Panc1 (cell line): ENCODE results near the gene JAKMIP3. TPM values are rescaled to one million over a fixed set of nuclear protein-coding genes. Genes with fewer than 3 reads are reported as not detected.

Experiments used
- ATAC-seq: fragments of 200-7000 bp; cut with Tn5 transposase; 2 replicates; pipeline ENCODE4 v1.9.1; 2020; ENCODE audit warnings: mild to moderate bottlenecking, moderate library complexity
- BruUV-seq: library from RNA; stranded (reverse); fragments of 400-500 nt; replicated peaks from 2 replicates; lab custom pipeline; 2021; lab: Mats Ljungman, UMichigan
- CTCF ChIA-PET: fragments of 300-600 bp; sonication (Branson Sonifier 250); formaldehyde crosslinking; loops from one replicate; lab custom pipeline; 2022; ENCODE audit warnings: antibody characterized with exemption; lab: Charles Lee
- POLR2A ChIA-PET: fragments of 300-600 bp; sonication (Branson Sonifier 250); formaldehyde crosslinking; loops from one replicate; lab custom pipeline; 2022; ENCODE audit warnings: antibody characterized with exemption; lab: Charles Lee
- DNase-seq: peaks from one replicate; pipeline ENCODE4 v3.0.0-alpha.2; 2010; ENCODE audit warnings: low read depth, low spot score
- H3K27ac ChIP-seq: 2 replicates; pipeline ENCODE4 v1.5.1; 2011; ENCODE audit warnings: mild to moderate bottlenecking, low read length, inconsistent platforms
- H3K27me3 ChIP-seq: fragments of 200-500 bp; sonication (Bioruptor generic); 2 replicates; pipeline ENCODE4 v1.6.0; 2014; ENCODE audit warnings: low read length, inconsistent platforms; ENCODE audit not compliant: control insufficient read depth, insufficient read depth
- H3K36me3 ChIP-seq: fragments of 200-500 bp; sonication (Bioruptor generic); 2 replicates; pipeline ENCODE4 v1.5.1; 2014; ENCODE audit warnings: inconsistent platforms, mild to moderate bottlenecking, low read length, moderate library complexity; ENCODE audit not compliant: control insufficient read depth, insufficient read depth
- H3K4me1 ChIP-seq: 2 replicates; pipeline ENCODE4 v1.5.1; 2011; ENCODE audit warnings: inconsistent platforms, mild to moderate bottlenecking, low read length, moderate library complexity; ENCODE audit not compliant: control insufficient read depth, insufficient read depth
- H3K4me3 ChIP-seq, 2 experiments: 2 replicates each; pipeline ENCODE4 v1.5.1; 2011 to 2012; ENCODE audit warnings: low read depth in 2 of 2, low read length in 2 of 2, mild to moderate bottlenecking in 2 of 2, inconsistent platforms in 1 of 2, moderate library complexity in 1 of 2
- H3K9me3 ChIP-seq: fragments of 200-500 bp; sonication (Bioruptor generic); 2 replicates; pipeline ENCODE4 v1.5.1; 2014; ENCODE audit warnings: low read depth, mild to moderate bottlenecking, inconsistent platforms, low read length, moderate library complexity; ENCODE audit not compliant: control insufficient read depth, insufficient read depth
- CTCF ChIP-seq: fragments of 450-650 bp; IDR thresholded peaks from 2 replicates; pipeline ENCODE4 v1.5.1; 2017; ENCODE audit warnings: mild to moderate bottlenecking
- POLR2AphosphoS5 ChIP-seq: IDR thresholded peaks from 2 replicates; pipeline ENCODE4 v1.6.1; 2012; ENCODE audit warnings: mild to moderate bottlenecking, low read depth, low read length, moderate library complexity
- REST ChIP-seq, 2 experiments: IDR thresholded peaks; 2 replicates each; pipeline ENCODE4 v1.6.1; 2011 to 2012; ENCODE audit warnings: low read depth in 2 of 2, control low read depth in 1 of 2, low read length in 1 of 2, mild to moderate bottlenecking in 1 of 2, moderate library complexity in 1 of 2; ENCODE audit not compliant: insufficient read depth in 1 of 2
- SIN3A ChIP-seq: IDR thresholded peaks from 2 replicates; pipeline ENCODE4 v1.6.1; 2012; ENCODE audit warnings: low read depth, mild to moderate bottlenecking, low read length, moderate library complexity, borderline replicate concordance; ENCODE audit not compliant: insufficient read depth
- TCF7L2 ChIP-seq: IDR thresholded peaks from 2 replicates; pipeline ENCODE4 v1.6.1; 2011; ENCODE audit warnings: mild to moderate bottlenecking, low read depth, low read length, inconsistent platforms
- in situ Hi-C: cut with HindIII; loops from 2 replicates; pipeline ENCODE4 v1.10.0; 2016; ENCODE audit warnings: low sequenced_read_pairs, low pct_unique_long_range_greater_than_20kb
- intact Hi-C: fragments of 100-400 bp; cut with micrococcal nuclease; formaldehyde crosslinking; loops from one replicate; pipeline ENCODE4 v1.10.0; 2022; ENCODE audit not compliant: unreplicated experiment
- total RNA-seq: library from RNA; stranded (reverse); gene quantifications from one replicate; pipeline ENCODE4 v1.2.1, GENCODE V29; 2021; ENCODE audit not compliant: unreplicated experiment

JAKMIP3 gene
- total RNA-seq, 1 experiment from 2014 or later: 1.5 TPM

GRCh38 chr10:132104471-132105301 is 38.9 kb downstream of the JAKMIP3 start:
- ChIA-PET CTCF (interaction anchor here (0.6 kb wide), 1 partner anchor 54 kb away, joined by 3 read pairs; no protein-coding TSS in a partner anchor), POLR2A (no interaction called here)
- H3K9me3 ChIP-seq: no peaks in the 10 kb centered on the region
- H3K4me3 ChIP-seq: no peak overlapping the region
- no peaks in the 10 kb centered on the region for H3K27me3 ChIP-seq
- intact Hi-C loops (no loop called here), in situ Hi-C loops (no loop called here)
- no peaks in the 10 kb centered on the region for H3K36me3 ChIP-seq
- no peak overlapping the region for H3K27ac ChIP-seq
- BruUV-seq: no TSS peak
- DNase-seq (no peak), ATAC-seq (no peak)
- TF ChIP-seq POLR2AphosphoS5: no peak
- no peak for TF ChIP-seq REST (IDR thresholded peaks at IDR 0.05; ENCODE audit: insufficient read depth in 1 of 2, low read depth in 2 of 2, low read length in 1 of 2)
- no peak for TF ChIP-seq SIN3A
- TF ChIP-seq TCF7L2: no peak
- TF ChIP-seq CTCF: no peak
- no peaks in the 10 kb centered on the region for H3K4me1 ChIP-seq

GRCh38 chr10:132105302-132105995 is 39.7 kb downstream of the JAKMIP3 start:
- ChIA-PET POLR2A (no interaction called here), CTCF (no interaction called here)
- Histone ChIP-seq H3K27ac (no peak overlapping the region), H3K36me3 (no peaks in the 10 kb centered on the region), H3K27me3 (no peaks in the 10 kb centered on the region), H3K4me3 (no peak overlapping the region), H3K4me1 (no peaks in the 10 kb centered on the region), H3K9me3 (no peaks in the 10 kb centered on the region)
- no peak for TF ChIP-seq POLR2AphosphoS5
- TF ChIP-seq TCF7L2: no peak
- no peak for TF ChIP-seq SIN3A
- TF ChIP-seq REST (IDR thresholded peaks at IDR 0.05; ENCODE audit: insufficient read depth in 1 of 2, low read depth in 2 of 2, low read length in 1 of 2): no peak
- TF ChIP-seq CTCF: no peak
- DNase-seq (no peak), ATAC-seq (no peak)
- intact Hi-C loops: no loop called here
- no TSS peak for BruUV-seq
- in situ Hi-C loops: no loop called here
